Measurements from ENCODE around the gene LRRC28. TPM values are rescaled to one million over a fixed set of nuclear protein-coding genes. Genes with fewer than 3 reads are reported as not detected.

The LRRC28 gene
- total RNA-seq, 1 experiment from 2014 or later, result 21.4 TPM

DNA sequence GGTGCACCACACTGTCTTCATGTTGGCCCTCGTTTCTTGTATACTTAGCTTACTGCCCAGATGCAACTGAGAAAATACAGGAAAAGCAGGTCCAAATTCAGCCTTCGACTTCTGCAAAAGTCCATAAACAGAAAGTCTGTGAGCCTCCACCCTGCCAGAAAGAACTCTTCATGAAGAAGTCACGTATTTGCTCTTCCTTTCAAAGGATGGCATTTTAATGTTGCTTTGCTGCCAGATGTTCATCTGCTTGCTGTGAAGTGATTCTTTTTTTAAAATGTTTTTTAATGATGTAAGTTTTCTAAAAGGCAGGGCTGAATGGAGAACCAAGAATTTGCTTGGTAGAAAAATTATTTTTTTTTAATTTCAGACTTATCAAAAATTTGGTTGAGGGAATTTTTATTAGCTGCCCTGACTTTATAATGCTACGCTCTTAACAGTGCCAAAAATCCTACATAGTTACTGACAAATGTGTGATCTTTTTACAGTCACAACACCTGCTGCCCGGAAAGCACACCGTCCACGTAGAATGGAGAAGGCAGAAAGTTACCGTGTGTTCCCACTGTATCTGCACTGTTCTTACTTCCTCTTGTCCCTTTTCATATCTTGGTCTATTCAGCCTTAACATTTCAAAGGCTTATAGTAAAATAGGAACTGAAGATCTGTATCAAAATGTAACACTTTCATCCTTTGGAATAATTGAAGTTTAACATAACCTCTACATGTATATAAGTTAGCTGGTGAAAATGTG, 136.3 kb downstream of the LRRC28 start:
- Histone ChIP-seq H3K4me3 (replicated peaks in 1 of 2; ENCODE audit: low read depth in 1 of 2, low read length in 2 of 2) (no peak overlapping the region), H3K4me2 (ENCODE audit: low read length) (no peak overlapping the region), H3K79me2 (ENCODE audit: insufficient read depth, low read length) (no peaks in the 10 kb centered on the region), H3K9me3 (ENCODE audit: control insufficient read depth in 1 of 2, insufficient read depth in 1 of 2, low read depth in 1 of 2, low read length in 2 of 2) (no peaks in the 10 kb centered on the region), H3K9ac (ENCODE audit: low read length) (no peak overlapping the region), H3K36me3 (ENCODE audit: control insufficient read depth in 1 of 2, insufficient read depth in 2 of 2, low read length in 2 of 2) (no peaks in the 10 kb centered on the region), H3K27ac (ENCODE audit: low read depth, low read length) (no peak overlapping the region), H2AFZ (ENCODE audit: low read depth, low read length, poor library complexity, severe bottlenecking) (no peak overlapping the region), H3K4me1 (ENCODE audit: control insufficient read depth in 1 of 2, insufficient read depth in 2 of 2, low read length in 2 of 2) (peaks cover 0 to 17% of the 10 kb centered on the region in 2 experiments; a peak in 3 of 4 replicates), H4K20me1 (ENCODE audit: insufficient read depth) (no peaks in the 10 kb centered on the region; the same call in 1 of the 2 replicates), H3K27me3 (ENCODE audit: insufficient read depth, low read length) (no peaks in the 10 kb centered on the region), H3K9me2 (ENCODE audit: insufficient read depth) (no peaks in the 10 kb centered on the region)
- no peak for ATAC-seq
- DNase-seq (ENCODE audit: low read depth, low spot score), result no peak
- TF ChIP-seq EZH2phosphoT487 (IDR thresholded peaks at IDR 0.05; ENCODE audit: borderline replicate concordance) (no peak), TCF7L2 (IDR thresholded peaks at IDR 0.05; ENCODE audit: borderline replicate concordance, extremely low read depth, insufficient read depth, insufficient read length) (no peak), YY1 (IDR thresholded peaks at IDR 0.05; ENCODE audit: extremely low read depth, insufficient replicate concordance, low read depth, low read length) (no peak), POLR2A (IDR thresholded peaks at IDR 0.05; ENCODE audit: borderline replicate concordance, extremely low read depth, insufficient read depth, insufficient read length) (no peak), RAD21 (IDR thresholded peaks at IDR 0.05; ENCODE audit: low read depth) (no peak), ZNF274 (IDR thresholded peaks at IDR 0.05; ENCODE audit: low read depth, low read length) (no peak), SIN3A (IDR thresholded peaks at IDR 0.05; ENCODE audit: low read depth) (no peak), EGR1 (IDR thresholded peaks at IDR 0.05; ENCODE audit: low read depth) (no peak), CBX3 (IDR thresholded peaks at IDR 0.05; ENCODE audit: low read depth) (no peak), ZFX (IDR thresholded peaks at IDR 0.05) (no peak), POLR2AphosphoS5 (IDR thresholded peaks at IDR 0.05; ENCODE audit: low read depth, low read length) (no peak), FOSL1 (IDR thresholded peaks at IDR 0.05; ENCODE audit: low read depth) (no peak), EZH2 (IDR thresholded peaks at IDR 0.05) (no peak), CEBPB (IDR thresholded peaks at IDR 0.05; ENCODE audit: low read depth) (no peak)
- TF ChIP-seq, protein P1, sequence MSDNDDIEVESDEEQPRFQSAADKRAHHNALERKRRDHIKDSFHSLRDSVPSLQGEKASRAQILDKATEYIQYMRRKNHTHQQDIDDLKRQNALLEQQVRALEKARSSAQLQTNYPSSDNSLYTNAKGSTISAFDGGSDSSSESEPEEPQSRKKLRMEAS (IDR thresholded peaks at IDR 0.05), result no peak
- TF ChIP-seq, protein P2, sequence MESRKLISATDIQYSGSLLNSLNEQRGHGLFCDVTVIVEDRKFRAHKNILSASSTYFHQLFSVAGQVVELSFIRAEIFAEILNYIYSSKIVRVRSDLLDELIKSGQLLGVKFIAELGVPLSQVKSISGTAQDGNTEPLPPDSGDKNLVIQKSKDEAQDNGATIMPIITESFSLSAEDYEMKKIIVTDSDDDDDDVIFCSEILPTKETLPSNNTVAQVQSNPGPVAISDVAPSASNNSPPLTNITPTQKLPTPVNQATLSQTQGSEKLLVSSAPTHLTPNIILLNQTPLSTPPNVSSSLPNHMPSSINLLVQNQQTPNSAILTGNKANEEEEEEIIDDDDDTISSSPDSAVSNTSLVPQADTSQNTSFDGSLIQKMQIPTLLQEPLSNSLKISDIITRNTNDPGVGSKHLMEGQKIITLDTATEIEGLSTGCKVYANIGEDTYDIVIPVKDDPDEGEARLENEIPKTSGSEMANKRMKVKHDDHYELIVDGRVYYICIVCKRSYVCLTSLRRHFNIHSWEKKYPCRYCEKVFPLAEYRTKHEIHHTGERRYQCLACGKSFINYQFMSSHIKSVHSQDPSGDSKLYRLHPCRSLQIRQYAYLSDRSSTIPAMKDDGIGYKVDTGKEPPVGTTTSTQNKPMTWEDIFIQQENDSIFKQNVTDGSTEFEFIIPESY (IDR thresholded peaks at IDR 0.05; ENCODE audit: extremely low read depth, insufficient replicate concordance, low read length), result no peak
- TF ChIP-seq, protein P3, sequence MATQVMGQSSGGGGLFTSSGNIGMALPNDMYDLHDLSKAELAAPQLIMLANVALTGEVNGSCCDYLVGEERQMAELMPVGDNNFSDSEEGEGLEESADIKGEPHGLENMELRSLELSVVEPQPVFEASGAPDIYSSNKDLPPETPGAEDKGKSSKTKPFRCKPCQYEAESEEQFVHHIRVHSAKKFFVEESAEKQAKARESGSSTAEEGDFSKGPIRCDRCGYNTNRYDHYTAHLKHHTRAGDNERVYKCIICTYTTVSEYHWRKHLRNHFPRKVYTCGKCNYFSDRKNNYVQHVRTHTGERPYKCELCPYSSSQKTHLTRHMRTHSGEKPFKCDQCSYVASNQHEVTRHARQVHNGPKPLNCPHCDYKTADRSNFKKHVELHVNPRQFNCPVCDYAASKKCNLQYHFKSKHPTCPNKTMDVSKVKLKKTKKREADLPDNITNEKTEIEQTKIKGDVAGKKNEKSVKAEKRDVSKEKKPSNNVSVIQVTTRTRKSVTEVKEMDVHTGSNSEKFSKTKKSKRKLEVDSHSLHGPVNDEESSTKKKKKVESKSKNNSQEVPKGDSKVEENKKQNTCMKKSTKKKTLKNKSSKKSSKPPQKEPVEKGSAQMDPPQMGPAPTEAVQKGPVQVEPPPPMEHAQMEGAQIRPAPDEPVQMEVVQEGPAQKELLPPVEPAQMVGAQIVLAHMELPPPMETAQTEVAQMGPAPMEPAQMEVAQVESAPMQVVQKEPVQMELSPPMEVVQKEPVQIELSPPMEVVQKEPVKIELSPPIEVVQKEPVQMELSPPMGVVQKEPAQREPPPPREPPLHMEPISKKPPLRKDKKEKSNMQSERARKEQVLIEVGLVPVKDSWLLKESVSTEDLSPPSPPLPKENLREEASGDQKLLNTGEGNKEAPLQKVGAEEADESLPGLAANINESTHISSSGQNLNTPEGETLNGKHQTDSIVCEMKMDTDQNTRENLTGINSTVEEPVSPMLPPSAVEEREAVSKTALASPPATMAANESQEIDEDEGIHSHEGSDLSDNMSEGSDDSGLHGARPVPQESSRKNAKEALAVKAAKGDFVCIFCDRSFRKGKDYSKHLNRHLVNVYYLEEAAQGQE (IDR thresholded peaks at IDR 0.05; ENCODE audit: low read depth), result no peak
- POLR2A ChIA-PET, result no interaction called here
- RAD21 ChIA-PET (ENCODE audit: low non-redundant PET in 1 of 2, low total read pairs in 2 of 2, uncharacterized antibody in 2 of 2, unreplicated experiment in 2 of 2), result no interaction called here
- no TSS peak for BruUV-seq (replicated peaks)
- CTCF ChIA-PET, result no interaction called here
- intact Hi-C loops (cut with micrococcal nuclease), result no loop called here

Measured in HCT116 (cell line).